Type B pancreatic cell (in vitro differentiated cells): Measurements from ENCODE around the gene TNK2. TPM values are rescaled to one million over a fixed set of nuclear protein-coding genes. Genes with fewer than 3 reads are reported as not detected.
A peak's percentile ranks its signal among the peaks of the same experiment; 100 is the strongest.
"Not testable (repeated sequence)": the region's sequence is repeated elsewhere in the genome, so short reads cannot be mapped to it uniquely, and the experiment has no call there.

ENCODE experiments used
- DNase-seq: peaks from one replicate; pipeline ENCODE4 v3.0.0; 2021; ENCODE audit warnings: mixed read lengths; ENCODE audit not compliant: unreplicated experiment; ENCODE audit errors: extremely low spot score
- H3K27ac Mint-ChIP-seq: 2 replicates; pipeline ENCODE4 v1.8.0; 2021; ENCODE audit warnings: mild to moderate bottlenecking, mixed read lengths
- H3K27me3 Mint-ChIP-seq: 2 replicates; pipeline ENCODE4 v1.8.0; 2021; ENCODE audit warnings: mixed read lengths
- H3K36me3 Mint-ChIP-seq: 2 replicates; pipeline ENCODE4 v1.8.0; 2021; ENCODE audit warnings: mixed read lengths
- H3K4me1 Mint-ChIP-seq: one replicate; pipeline ENCODE4 v1.8.0; 2021; ENCODE audit warnings: mixed read lengths; ENCODE audit not compliant: unreplicated experiment
- H3K4me3 Mint-ChIP-seq: 2 replicates; pipeline ENCODE4 v1.8.0; 2021; ENCODE audit warnings: mild to moderate bottlenecking, mixed read lengths
- H3K9me3 Mint-ChIP-seq: 2 replicates; pipeline ENCODE4 v1.8.0; 2021; ENCODE audit warnings: mixed read lengths
- CTCF ChIP-seq: fragments of 200-600 bp; sonication (generic); conservative IDR thresholded peaks from 2 replicates; pipeline ENCODE4 v1.5.0; 2021; ENCODE audit warnings: antibody characterized with exemption, mild to moderate bottlenecking
- total RNA-seq: library from RNA; stranded (reverse); gene quantifications from 2 replicates; pipeline ENCODE4 v1.2.1, GENCODE V29; 2021; ENCODE audit warnings: low replicate concordance

TNK2 gene
- total RNA-seq, 1 donor from 2014 or later = 42.5 TPM

- Mint-ChIP-seq H3K9me3 (no peaks in the 10 kb centered on the region), H3K36me3 (no peaks in the 10 kb centered on the region), H3K27ac (no peak overlapping the region), H3K4me3 (no peak overlapping the region), H3K4me1 (no peaks in the 10 kb centered on the region), H3K27me3 (no peaks in the 10 kb centered on the region)
- DNase-seq = no peak
- TF ChIP-seq CTCF = no peak
These were observed 36.3 kb downstream of the TNK2 start for GRCh38 chr3:195872097-195872496.

- H3K36me3 Mint-ChIP-seq, H3K27ac Mint-ChIP-seq, H3K9me3 Mint-ChIP-seq, H3K27me3 Mint-ChIP-seq, H3K4me1 Mint-ChIP-seq, H3K4me3 Mint-ChIP-seq, DNase-seq: not testable (repeated sequence)
These were observed 36.7 kb downstream of the TNK2 start for GRCh38 chr3:195871686-195872085.

GRCh38 chr3:195870937-195871336 is 37.4 kb downstream of the TNK2 start:
- no peaks in the 10 kb centered on the region for H3K9me3 Mint-ChIP-seq
- TF ChIP-seq CTCF = no peak
- H3K4me1 Mint-ChIP-seq = no peaks in the 10 kb centered on the region
- no peak overlapping the region for H3K27ac Mint-ChIP-seq
- no peak for DNase-seq
- H3K4me3 Mint-ChIP-seq = no peak overlapping the region
- no peaks in the 10 kb centered on the region for H3K36me3 Mint-ChIP-seq
- H3K27me3 Mint-ChIP-seq = no peaks in the 10 kb centered on the region

GRCh38 chr3:195870442-195870841 is 37.9 kb downstream of the TNK2 start:
- H3K36me3 Mint-ChIP-seq = no peaks in the 10 kb centered on the region
- H3K4me1 Mint-ChIP-seq = no peaks in the 10 kb centered on the region
- no peak for TF ChIP-seq CTCF
- no peaks in the 10 kb centered on the region for H3K27me3 Mint-ChIP-seq
- H3K4me3 Mint-ChIP-seq = no peak overlapping the region
- no peaks in the 10 kb centered on the region for H3K9me3 Mint-ChIP-seq
- DNase-seq = no peak
- no peak overlapping the region for H3K27ac Mint-ChIP-seq

- H3K36me3 Mint-ChIP-seq = no peaks in the 10 kb centered on the region
- H3K4me1 Mint-ChIP-seq = no peaks in the 10 kb centered on the region
- H3K27ac Mint-ChIP-seq = no peak overlapping the region
- TF ChIP-seq CTCF = no peak
- DNase-seq = no peak
- no peak overlapping the region for H3K4me3 Mint-ChIP-seq
- no peaks in the 10 kb centered on the region for H3K27me3 Mint-ChIP-seq
- H3K9me3 Mint-ChIP-seq = no peaks in the 10 kb centered on the region
These were observed 38.8 kb downstream of the TNK2 start for GRCh38 chr3:195869413-195870001.

GRCh38 chr3:195868866-195869412 is 39.4 kb downstream of the TNK2 start:
- peak; percentile 66 for DNase-seq
- H3K27me3 Mint-ChIP-seq = no peaks in the 10 kb centered on the region
- H3K4me1 Mint-ChIP-seq = no peaks in the 10 kb centered on the region
- H3K9me3 Mint-ChIP-seq = no peaks in the 10 kb centered on the region
- no peak for TF ChIP-seq CTCF
- no peaks in the 10 kb centered on the region for H3K36me3 Mint-ChIP-seq
- no peak overlapping the region for H3K4me3 Mint-ChIP-seq
- no peak overlapping the region for H3K27ac Mint-ChIP-seq
